Liver (tissue), 9 donors: ENCODE measurements around the gene FADD. TPM values are rescaled to one million over a fixed set of nuclear protein-coding genes. Genes with fewer than 3 reads are reported as not detected.

Experiments
- DNase-seq: peaks from one replicate; pipeline ENCODE4 v3.0.0-alpha.2; 2017; ENCODE audit warnings: low spot score
- H3K27ac ChIP-seq, 2 donors: one replicate each; pipeline ENCODE4 v1.7.0; 2013; ENCODE audit warnings: inconsistent platforms in 2 of 2, low read length in 2 of 2, control low read depth in 1 of 2, low read depth in 1 of 2, mild to moderate bottlenecking in 1 of 2
- H3K27me3 ChIP-seq, 4 donors: one replicate each; pipeline versions ENCODE4 v1.6.1 to v1.7.0; 2013; ENCODE audit warnings: low read length in 3 of 4, inconsistent platforms in 1 of 4, mild to moderate bottlenecking in 1 of 4, moderate library complexity in 1 of 4; ENCODE audit not compliant: control insufficient read depth in 4 of 4, insufficient read depth in 4 of 4
- H3K36me3 ChIP-seq, 4 donors: one replicate each; pipeline versions ENCODE4 v1.6.1 to v1.7.0; 2013; ENCODE audit warnings: low read length in 3 of 4, mild to moderate bottlenecking in 3 of 4, low read depth in 1 of 4, moderate library complexity in 1 of 4; ENCODE audit not compliant: control insufficient read depth in 4 of 4, insufficient read depth in 3 of 4
- H3K4me1 ChIP-seq, 4 donors: one replicate each; pipeline versions ENCODE4 v1.6.1 to v1.7.0; 2013; ENCODE audit warnings: low read length in 3 of 4, mild to moderate bottlenecking in 3 of 4, moderate library complexity in 1 of 4; ENCODE audit not compliant: control insufficient read depth in 4 of 4, insufficient read depth in 4 of 4
- H3K4me3 ChIP-seq, 3 donors: one replicate each; pipeline versions ENCODE4 v1.6.1 to v1.7.0; 2013; ENCODE audit warnings: low read length in 3 of 3, control low read depth in 1 of 3, low read depth in 1 of 3, mild to moderate bottlenecking in 1 of 3
- H3K9ac ChIP-seq, 2 donors: one replicate each; pipeline ENCODE4 v1.7.0; 2013; ENCODE audit warnings: low read length in 2 of 2, mild to moderate bottlenecking in 2 of 2, moderate library complexity in 2 of 2, control low read depth in 1 of 2, low read depth in 1 of 2
- H3K9me3 ChIP-seq, 4 donors: one replicate each; pipeline versions ENCODE4 v1.6.1 to v1.7.0; 2013; ENCODE audit warnings: low read length in 3 of 4; ENCODE audit not compliant: control insufficient read depth in 4 of 4
- CTCF ChIP-seq: fragments of 150-350 bp; IDR thresholded peaks from 2 replicates; pipeline ENCODE4 v1.5.1; 2017; ENCODE audit warnings: improper control_type of control experiment, low read depth, low read length; ENCODE audit not compliant: missing input control
- EGR1 ChIP-seq, 2 donors: IDR thresholded peaks; 2 replicates each; pipeline ENCODE4 v1.6.1; 2016 to 2018; ENCODE audit warnings: antibody characterized with exemption in 2 of 2, low read depth in 2 of 2
- FOXA1 ChIP-seq: IDR thresholded peaks from 2 replicates; pipeline ENCODE4 v1.6.1; 2016; ENCODE audit warnings: antibody characterized with exemption
- FOXA2 ChIP-seq: IDR thresholded peaks from 2 replicates; pipeline ENCODE4 v1.6.1; 2016; ENCODE audit warnings: antibody characterized with exemption
- GABPA ChIP-seq, 2 donors: IDR thresholded peaks in 1 of 2; conservative IDR thresholded peaks in 1 of 2; 2 replicates each; pipeline ENCODE4 v1.6.1; 2016; ENCODE audit warnings: antibody characterized with exemption in 2 of 2, mild to moderate bottlenecking in 1 of 2, moderate library complexity in 1 of 2
- HNF4A ChIP-seq, 2 donors: conservative IDR thresholded peaks; 2 replicates each; pipeline ENCODE4 v1.6.1; 2016; ENCODE audit warnings: antibody characterized with exemption in 2 of 2, mild to moderate bottlenecking in 2 of 2
- HNF4G ChIP-seq: IDR thresholded peaks from 2 replicates; pipeline ENCODE4 v1.6.1; 2016; ENCODE audit warnings: antibody characterized with exemption
- JUND ChIP-seq, 2 donors: IDR thresholded peaks; 2 replicates each; pipeline ENCODE4 v1.6.1; 2016; ENCODE audit warnings: antibody characterized with exemption in 2 of 2
- NR2F2 ChIP-seq: IDR thresholded peaks from 2 replicates; pipeline ENCODE4 v1.6.1; 2016; ENCODE audit warnings: antibody characterized with exemption
- RAD21 ChIP-seq, 2 donors: IDR thresholded peaks; 2 replicates each; pipeline ENCODE4 v1.6.1; 2016; ENCODE audit warnings: antibody characterized with exemption in 2 of 2, mild to moderate bottlenecking in 2 of 2
- REST ChIP-seq: IDR thresholded peaks from 2 replicates; pipeline ENCODE4 v1.6.1; 2016; ENCODE audit warnings: antibody characterized with exemption, mild to moderate bottlenecking
- RXRA ChIP-seq, 2 donors: IDR thresholded peaks; 2 replicates each; pipeline ENCODE4 v1.6.1; 2017 to 2018; ENCODE audit warnings: antibody characterized with exemption in 2 of 2, mild to moderate bottlenecking in 1 of 2
- SP1 ChIP-seq: IDR thresholded peaks from 2 replicates; pipeline ENCODE4 v1.6.1; 2018; ENCODE audit warnings: antibody characterized with exemption, mild to moderate bottlenecking
- TAF1 ChIP-seq: conservative IDR thresholded peaks from 2 replicates; pipeline ENCODE4 v1.6.1; 2016; ENCODE audit warnings: antibody characterized with exemption, mild to moderate bottlenecking
- YY1 ChIP-seq: IDR thresholded peaks from 2 replicates; pipeline ENCODE4 v1.6.1; 2016; ENCODE audit warnings: antibody characterized with exemption, mild to moderate bottlenecking
- ZBTB33 ChIP-seq: IDR thresholded peaks from 2 replicates; pipeline ENCODE4 v1.6.1; 2016; ENCODE audit warnings: antibody characterized with exemption
- WGBS: extraction: QIAGEN DNeasy Blood & Tissue Kit; methylation state at CpG from one replicate; pipeline ENCODE4 v1.1.7; 2013; 5-methylcytosine and 5-hydroxymethylcytosine counted together
- polyA plus RNA-seq, 2 donors: library from polyadenylated mRNA; stranded (reverse) in 1 of 2; unstranded in 1 of 2; fragments of 200-250 nt in 1 of 2; fragments of >200 nt in 1 of 2; fragmentation: Nextera tagmentation in 1 of 2; extraction: Ambion mirVana in 1 of 2; gene quantifications; one replicate each; pipeline versions ENCODE4 v1.2.1 to v1.2.3, GENCODE V29; 2013 to 2015
- total RNA-seq, 2 donors: library from RNA; depleted of rRNA; stranded (reverse); fragments of >200 nt; gene quantifications; one replicate each; pipeline ENCODE4 v1.2.3, GENCODE V29; 2014
- TF ChIP-seq, protein P1 (sequence below): IDR thresholded peaks from 2 replicates; pipeline ENCODE4 v1.6.1; 2016; ENCODE audit warnings: antibody characterized with exemption
- TF ChIP-seq, protein P2 (sequence below): IDR thresholded peaks from 2 replicates; pipeline ENCODE4 v1.6.1; 2016; ENCODE audit warnings: antibody characterized with exemption
- donor health status: healthy.
- donor health status: healthy.
- donor health status: healthy.
- donor health status: healthy.
- donor health status: healthy.

FADD gene
- total and polyA plus RNA-seq, 4 donors: 1.8 to 17.3 (median 14.8) TPM

DNA sequence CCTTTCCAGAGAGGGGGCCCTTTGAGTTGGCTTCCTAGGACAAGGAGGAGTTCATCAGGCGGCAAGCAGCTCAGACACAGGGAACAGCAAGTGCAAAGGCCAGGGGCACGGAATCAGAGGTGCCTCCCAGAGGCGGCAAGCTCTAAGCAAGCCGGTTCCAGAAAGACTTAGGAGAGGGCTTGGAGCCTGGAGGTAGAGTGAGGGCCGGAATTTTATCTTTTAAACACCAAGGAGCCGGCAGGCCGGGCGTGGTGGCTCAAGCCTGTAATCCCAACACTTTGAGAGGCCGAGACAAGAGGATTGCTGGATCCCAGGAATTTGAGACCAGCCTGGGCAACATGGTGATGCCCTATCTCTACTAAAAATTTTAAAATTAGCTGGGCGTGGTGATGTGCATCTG lies 26.6 kb downstream of the FADD start:
- no peak overlapping the region for H3K4me3 ChIP-seq
- DNase-seq: no peak
- H3K4me1 ChIP-seq: peaks cover 2 to 6% (median 3%) of the 10 kb centered on the region in 4 donors
- H3K9ac ChIP-seq: no peak overlapping the region
- TF ChIP-seq YY1: no peak
- TF ChIP-seq, protein P1, sequence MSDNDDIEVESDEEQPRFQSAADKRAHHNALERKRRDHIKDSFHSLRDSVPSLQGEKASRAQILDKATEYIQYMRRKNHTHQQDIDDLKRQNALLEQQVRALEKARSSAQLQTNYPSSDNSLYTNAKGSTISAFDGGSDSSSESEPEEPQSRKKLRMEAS: no peak
- TF ChIP-seq TAF1: no peak
- TF ChIP-seq RAD21 (IDR thresholded peaks at IDR 0.05): no peak
- H3K27me3 ChIP-seq: no peaks in the 10 kb centered on the region
- no peaks in the 10 kb centered on the region for H3K36me3 ChIP-seq
- no peak overlapping the region for H3K27ac ChIP-seq
- WGBS: 94% methylated on average over 10 of the region's 10 CpGs
- H3K9me3 ChIP-seq: no peaks in the 10 kb centered on the region

- H3K9me3 ChIP-seq: no peaks in the 10 kb centered on the region
- no peak overlapping the region for H3K9ac ChIP-seq
- no peaks in the 10 kb centered on the region for H3K27me3 ChIP-seq
- H3K36me3 ChIP-seq: no peaks in the 10 kb centered on the region
- TF ChIP-seq ZBTB33 (no peak), GABPA (IDR thresholded peaks at IDR 0.05 in 1 of 2, conservative IDR thresholded peaks at IDR 0.05 in 1 of 2) (no peak), SP1 (peak; percentile 80), RXRA (IDR thresholded peaks at IDR 0.05) (peak; percentile 36 to 48), HNF4A (conservative IDR thresholded peaks at IDR 0.05) (peak; percentile 78 to 86), TAF1 (no peak), NR2F2 (no peak), JUND (IDR thresholded peaks at IDR 0.05) (no peak), HNF4G (peak; percentile 59), YY1 (no peak), REST (no peak), CTCF (no peak), FOXA2 (no peak), FOXA1 (no peak), RAD21 (IDR thresholded peaks at IDR 0.05) (no peak), EGR1 (IDR thresholded peaks at IDR 0.05; ENCODE audit: low read depth in 2 of 2) (no peak)
- TF ChIP-seq, protein P1: no peak
- TF ChIP-seq, protein P2, sequence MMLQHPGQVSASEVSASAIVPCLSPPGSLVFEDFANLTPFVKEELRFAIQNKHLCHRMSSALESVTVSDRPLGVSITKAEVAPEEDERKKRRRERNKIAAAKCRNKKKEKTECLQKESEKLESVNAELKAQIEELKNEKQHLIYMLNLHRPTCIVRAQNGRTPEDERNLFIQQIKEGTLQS: no peak
- H3K27ac ChIP-seq: no peak overlapping the region
- no peak for DNase-seq
- H3K4me1 ChIP-seq: peaks cover 2 to 6% (median 3%) of the 10 kb centered on the region in 4 donors
- WGBS: 65% methylated on average over 8 of the region's 8 CpGs
- no peak overlapping the region for H3K4me3 ChIP-seq
Observed at GRCh38 chr11:70230151-70230839, 27.2 kb downstream of the FADD start.
